OCI-LY3 (cell line): Measurements from ENCODE around the gene ADAM33.

Experiments
- H2AFZ ChIP-seq: fragments of 200-600, 300-600 bp; shearing (Covaris generic); 2 replicates; pipeline ENCODE4 v1.6.0; 2014; ENCODE audit warnings: antibody characterized with exemption, low read depth, low read length
- H3K27ac ChIP-seq: fragments of 200-600, 300-600 bp; sonication (generic); 2 replicates; pipeline ENCODE4 v1.5.1; 2014; ENCODE audit warnings: mild to moderate bottlenecking, low read length, moderate library complexity, mixed read lengths
- H3K27me3 ChIP-seq: fragments of 200-600, 300-600 bp; sonication (generic); 2 replicates; pipeline ENCODE4 v1.6.1; 2014; ENCODE audit warnings: low read depth, low read length, mixed read lengths
- H3K36me3 ChIP-seq: fragments of 200-600, 300-600 bp; sonication (generic); replicated peaks from 2 replicates; pipeline ENCODE3; 2014; ENCODE audit warnings: low read depth, low read length, mixed read lengths
- H3K4me1 ChIP-seq: fragments of 300-600, 200-600 bp; sonication (generic); 2 replicates; pipeline ENCODE4 v1.6.1; 2014; ENCODE audit warnings: low read length, mixed read lengths
- H3K4me2 ChIP-seq: fragments of 200-600, 300-600 bp; sonication (generic); 2 replicates; pipeline ENCODE4 v1.6.1; 2014; ENCODE audit warnings: low read length, mixed read lengths
- H3K4me3 ChIP-seq: fragments of 300-600, 200-600 bp; sonication (generic); 2 replicates; pipeline ENCODE4 v1.5.1; 2014; ENCODE audit warnings: antibody characterized with exemption, mild to moderate bottlenecking, low read length, moderate library complexity
- H3K79me2 ChIP-seq: fragments of 300-600, 200-600 bp; shearing (Covaris generic); 2 replicates; pipeline ENCODE4 v1.6.1; 2014; ENCODE audit warnings: mild to moderate bottlenecking, low read length, mixed read lengths
- H3K9ac ChIP-seq: fragments of 300-600, 200-600 bp; shearing (Covaris generic); 2 replicates; pipeline ENCODE4 v1.6.0; 2014; ENCODE audit warnings: mild to moderate bottlenecking, low read length, moderate library complexity
- H3K9me3 ChIP-seq: fragments of 200-600, 300-600 bp; shearing (Covaris generic); 2 replicates; pipeline ENCODE4 v1.6.1; 2014; ENCODE audit warnings: low read length, mixed read lengths; ENCODE audit not compliant: insufficient read depth
- H4K20me1 ChIP-seq: fragments of 200-600, 300-600 bp; sonication (generic); 2 replicates; pipeline ENCODE4 v1.6.1; 2016; ENCODE audit warnings: low read length, mixed read lengths; ENCODE audit not compliant: insufficient read depth
- CTCF ChIP-seq: fragments of 200-600, 300-600 bp; sonication (generic); IDR thresholded peaks from 2 replicates; pipeline ENCODE4 v1.5.1; 2014; ENCODE audit warnings: antibody characterized with exemption, low read length, low read depth
- EZH2phosphoT487 ChIP-seq: fragments of 200-600 bp; shearing (Covaris generic); IDR thresholded peaks from 2 replicates; pipeline ENCODE4 v1.6.1; 2018; ENCODE audit warnings: antibody characterized with exemption, mixed run types, low read depth

Gene ADAM33

GRCh38 chr20:3697588-3698305, 15.9 kb upstream of the ADAM33 start:
- no peaks in the 10 kb centered on the region for H3K79me2 ChIP-seq
- H2AFZ ChIP-seq = no peak overlapping the region
- H4K20me1 ChIP-seq = no peaks in the 10 kb centered on the region
- H3K27ac ChIP-seq = no peak overlapping the region
- no peaks in the 10 kb centered on the region for H3K4me1 ChIP-seq
- H3K4me2 ChIP-seq = no peak overlapping the region
- H3K9ac ChIP-seq = no peak overlapping the region
- no peak overlapping the region for H3K4me3 ChIP-seq
- TF ChIP-seq EZH2phosphoT487 = no peak
- TF ChIP-seq CTCF = no peak
- no peaks in the 10 kb centered on the region for H3K27me3 ChIP-seq
- no peaks in the 10 kb centered on the region for H3K36me3 ChIP-seq
- no peaks in the 10 kb centered on the region for H3K9me3 ChIP-seq

GRCh38 chr20:3696745-3697587, 15.2 kb upstream of the ADAM33 start:
- Histone ChIP-seq H3K36me3 (no peaks in the 10 kb centered on the region), H3K4me2 (no peak overlapping the region), H3K4me1 (no peaks in the 10 kb centered on the region), H3K79me2 (no peaks in the 10 kb centered on the region), H3K9me3 (no peaks in the 10 kb centered on the region), H4K20me1 (no peaks in the 10 kb centered on the region), H2AFZ (no peak overlapping the region), H3K27me3 (no peaks in the 10 kb centered on the region), H3K9ac (no peak overlapping the region), H3K4me3 (no peak overlapping the region), H3K27ac (no peak overlapping the region)
- TF ChIP-seq CTCF (no peak), EZH2phosphoT487 (no peak)

- H3K27ac ChIP-seq = no peak overlapping the region
- TF ChIP-seq EZH2phosphoT487 = no peak
- peak; percentile 58 for TF ChIP-seq CTCF
- H3K9me3 ChIP-seq = no peaks in the 10 kb centered on the region
- no peaks in the 10 kb centered on the region for H3K27me3 ChIP-seq
- H4K20me1 ChIP-seq = no peaks in the 10 kb centered on the region
- H3K4me1 ChIP-seq = no peaks in the 10 kb centered on the region
- no peak overlapping the region for H3K4me3 ChIP-seq
- H3K9ac ChIP-seq = no peak overlapping the region
- H3K36me3 ChIP-seq = no peaks in the 10 kb centered on the region
- no peak overlapping the region for H3K4me2 ChIP-seq
- no peaks in the 10 kb centered on the region for H3K79me2 ChIP-seq
- H2AFZ ChIP-seq = no peak overlapping the region
Measured at GRCh38 chr20:3696200-3696599, 14.4 kb upstream of the ADAM33 start.

- Histone ChIP-seq H3K9ac (no peak overlapping the region), H3K79me2 (no peaks in the 10 kb centered on the region), H4K20me1 (no peaks in the 10 kb centered on the region), H3K4me3 (no peak overlapping the region), H3K27me3 (no peaks in the 10 kb centered on the region), H3K4me2 (no peak overlapping the region), H3K4me1 (no peaks in the 10 kb centered on the region), H3K27ac (no peak overlapping the region), H3K9me3 (no peaks in the 10 kb centered on the region), H2AFZ (no peak overlapping the region), H3K36me3 (no peaks in the 10 kb centered on the region)
- TF ChIP-seq CTCF = no peak
- TF ChIP-seq EZH2phosphoT487 = no peak
Measured at GRCh38 chr20:3694864-3695263, 13.1 kb upstream of the ADAM33 start.
